Epidermal melanocyte (primary cell): ENCODE measurements around the gene NUTM2D.
A peak's percentile ranks its signal among the peaks of the same experiment; 100 is the strongest.
"Not testable (repeated sequence)": the region's sequence is repeated elsewhere in the genome, so short reads cannot be mapped to it uniquely, and the experiment has no call there.

Experiments used
- DNase-seq: peaks from one replicate; pipeline ENCODE4 v3.0.0; 2011; ENCODE audit warnings: low spot score; ENCODE audit not compliant: insufficient read length

NUTM2D gene

GRCh38 chr10:87357444-87357843, at the start of gene NUTM2D:
Gene NUTM2D, plus strand, starts transcription at chr10:87357744. Its CDS starts 522 bp downstream, at chr10:87358266.
- not testable (repeated sequence) for DNase-seq

GRCh38 chr10:87308702-87309101, 48.8 kb upstream of the NUTM2D start:
- DNase-seq: not testable (repeated sequence)

- not testable (repeated sequence) for DNase-seq
Observed at GRCh38 chr10:87309657-87310056, 47.9 kb upstream of the NUTM2D start.

- DNase-seq: not testable (repeated sequence)
Observed at GRCh38 chr10:87311521-87311920, 46.0 kb upstream of the NUTM2D start.

- DNase-seq: not testable (repeated sequence)
Observed at GRCh38 chr10:87313649-87314359, 43.7 kb upstream of the NUTM2D start.

GRCh38 chr10:87314360-87314973, 43.1 kb upstream of the NUTM2D start:
- not testable (repeated sequence) for DNase-seq

GRCh38 chr10:87321505-87321904, 36.0 kb upstream of the NUTM2D start:
- DNase-seq: not testable (repeated sequence)

- not testable (repeated sequence) for DNase-seq
Observed at GRCh38 chr10:87324559-87324958, 33.0 kb upstream of the NUTM2D start.

- not testable (repeated sequence) for DNase-seq
Observed at GRCh38 chr10:87327958-87328357, 29.6 kb upstream of the NUTM2D start.

- not testable (repeated sequence) for DNase-seq
Observed at GRCh38 chr10:87329131-87329530, 28.4 kb upstream of the NUTM2D start.

- DNase-seq: not testable (repeated sequence)
Observed at GRCh38 chr10:87332687-87333086, 24.9 kb upstream of the NUTM2D start.

GRCh38 chr10:87340411-87340810, 17.1 kb upstream of the NUTM2D start:
- not testable (repeated sequence) for DNase-seq

- not testable (repeated sequence) for DNase-seq
Observed at GRCh38 chr10:87341546-87342142, 15.9 kb upstream of the NUTM2D start.

GRCh38 chr10:87342249-87342710, 15.3 kb upstream of the NUTM2D start:
- peak; percentile 8 for DNase-seq

- not testable (repeated sequence) for DNase-seq
Observed at GRCh38 chr10:87342711-87343258, 14.8 kb upstream of the NUTM2D start.

- DNase-seq: not testable (repeated sequence)
Observed at GRCh38 chr10:87345743-87346142, 11.8 kb upstream of the NUTM2D start.

GRCh38 chr10:87350161-87350560, 7.4 kb upstream of the NUTM2D start:
- not testable (repeated sequence) for DNase-seq

- not testable (repeated sequence) for DNase-seq
Observed at GRCh38 chr10:87352825-87353224, 4.7 kb upstream of the NUTM2D start.

- not testable (repeated sequence) for DNase-seq
Observed at GRCh38 chr10:87355110-87355509, 2.4 kb upstream of the NUTM2D start.

- DNase-seq: not testable (repeated sequence)
Observed at GRCh38 chr10:87358159-87358558, 615 bp downstream of the NUTM2D start.

GRCh38 chr10:87369514-87370112, 12.1 kb downstream of the NUTM2D start:
- not testable (repeated sequence) for DNase-seq
